Spleen (tissue), 7 donors: ENCODE results near the gene WWP2.

Experiments used
- POLR2AphosphoS5 ChIP-seq, 3 donors: sonication (generic); formaldehyde crosslinking; IDR thresholded peaks; one replicate each; pipeline ENCODE4 v1.5.1; 2017; ENCODE audit warnings: antibody characterized with exemption in 3 of 3
- TF ChIP-seq, protein P1 (sequence below), 11 experiments: fragments of 200-600 bp in 7 of 11; fragments of 450-650 bp in 4 of 11; sonication (generic) in 4 of 11; IDR thresholded peaks in 8 of 11; conservative IDR thresholded peaks in 3 of 11; 1 replicate in 7 of 11; 2 replicates in 4 of 11; pipeline versions ENCODE4 v1.4.0 to v1.8.0; 2016 to 2021; ENCODE audit warnings: antibody characterized with exemption in 11 of 11, inconsistent platforms in 4 of 11, mild to moderate bottlenecking in 1 of 11
- donor health status: DM: no; HTN: no; CAD: no; lungs with moderate emphysema.
- donor health status: DM: no; HTN: no; CAD: no.
- donor health status: DM: no; HTN: no; CAD: no.

DNA sequence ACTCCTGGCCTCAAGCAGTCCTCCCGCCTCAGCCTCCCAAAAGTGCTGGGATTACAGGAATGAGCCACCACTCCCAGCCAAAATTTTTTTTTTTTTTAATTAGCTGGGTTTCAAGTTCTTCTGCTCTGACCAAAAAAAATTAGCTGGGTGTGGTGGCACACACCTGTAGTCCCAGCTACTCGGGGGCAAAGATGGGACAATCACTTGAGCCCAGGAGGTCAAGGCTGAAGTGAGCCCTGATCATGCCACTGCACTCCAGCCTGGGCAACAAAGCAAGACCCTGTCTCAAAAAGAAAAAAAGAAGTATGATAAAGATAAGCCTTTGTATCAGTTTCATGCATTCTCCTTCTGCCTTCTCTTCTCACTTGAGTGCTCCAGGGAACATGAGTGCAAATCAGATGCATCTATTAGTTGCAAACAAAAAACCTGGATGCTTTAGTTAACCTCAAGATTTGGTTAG is 37.7 kb upstream of the WWP2 start:
- TF ChIP-seq POLR2AphosphoS5 (IDR thresholded peaks at IDR 0.05): no peak
- TF ChIP-seq, protein P1, sequence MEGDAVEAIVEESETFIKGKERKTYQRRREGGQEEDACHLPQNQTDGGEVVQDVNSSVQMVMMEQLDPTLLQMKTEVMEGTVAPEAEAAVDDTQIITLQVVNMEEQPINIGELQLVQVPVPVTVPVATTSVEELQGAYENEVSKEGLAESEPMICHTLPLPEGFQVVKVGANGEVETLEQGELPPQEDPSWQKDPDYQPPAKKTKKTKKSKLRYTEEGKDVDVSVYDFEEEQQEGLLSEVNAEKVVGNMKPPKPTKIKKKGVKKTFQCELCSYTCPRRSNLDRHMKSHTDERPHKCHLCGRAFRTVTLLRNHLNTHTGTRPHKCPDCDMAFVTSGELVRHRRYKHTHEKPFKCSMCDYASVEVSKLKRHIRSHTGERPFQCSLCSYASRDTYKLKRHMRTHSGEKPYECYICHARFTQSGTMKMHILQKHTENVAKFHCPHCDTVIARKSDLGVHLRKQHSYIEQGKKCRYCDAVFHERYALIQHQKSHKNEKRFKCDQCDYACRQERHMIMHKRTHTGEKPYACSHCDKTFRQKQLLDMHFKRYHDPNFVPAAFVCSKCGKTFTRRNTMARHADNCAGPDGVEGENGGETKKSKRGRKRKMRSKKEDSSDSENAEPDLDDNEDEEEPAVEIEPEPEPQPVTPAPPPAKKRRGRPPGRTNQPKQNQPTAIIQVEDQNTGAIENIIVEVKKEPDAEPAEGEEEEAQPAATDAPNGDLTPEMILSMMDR (IDR thresholded peaks at IDR 0.05 in 8 of 11, conservative IDR thresholded peaks at IDR 0.05 in 3 of 11): no peak
